Adrenal gland (tissue), 12 donors: Measurements from ENCODE around the gene TEDC2. TPM values are rescaled to one million over a fixed set of nuclear protein-coding genes. Genes with fewer than 3 reads are reported as not detected.

ENCODE experiments used
- DNase-seq, 7 donors: peaks; one replicate each; pipeline ENCODE4 v3.0.0-alpha.2; 2019 to 2020
- H3K27ac ChIP-seq, 5 donors: fragments of 200-600 bp; sonication (generic) in 4 of 5; 1 replicate in 3 of 5; 2 replicates in 2 of 5; pipeline versions ENCODE4 v1.5.1 to v1.8.0; 2016 to 2020; ENCODE audit warnings: mild to moderate bottlenecking in 1 of 5
- H3K27me3 ChIP-seq: fragments of 200-600 bp; 2 replicates; pipeline ENCODE4 v1.8.0; 2021
- H3K36me3 ChIP-seq, 2 donors: fragments of 200-600 bp; replicated peaks in 1 of 2; 1 replicate in 1 of 2; 2 replicates in 1 of 2; pipeline versions ENCODE4 v1.5.1 to v1.8.0; 2018 to 2022
- H3K4me1 ChIP-seq, 2 donors: fragments of 200-600 bp; replicated peaks in 1 of 2; 1 replicate in 1 of 2; 2 replicates in 1 of 2; pipeline versions ENCODE4 v1.5.1 to v1.8.0; 2018 to 2021
- H3K4me3 ChIP-seq, 4 donors: fragments of 200-600 bp; sonication (generic) in 3 of 4; one replicate each; pipeline ENCODE4 v1.5.1; 2016 to 2018
- H3K9me3 ChIP-seq, 3 donors: fragments of 200-600 bp; sonication (generic) in 1 of 3; replicated peaks in 1 of 3; 1 replicate in 2 of 3; 2 replicates in 1 of 3; pipeline versions ENCODE4 v1.5.1 to v1.8.0; 2016 to 2021
- CTCF ChIP-seq, 6 experiments: fragments of 450-650 bp in 4 of 6; fragments of 200-600 bp in 2 of 6; sonication (generic) in 1 of 6; IDR thresholded peaks; 1 replicate in 5 of 6; 2 replicates in 1 of 6; pipeline versions ENCODE4 v1.5.1 to v1.8.0; 2016 to 2021; ENCODE audit warnings: antibody characterized with exemption in 6 of 6, mild to moderate bottlenecking in 2 of 6, moderate library complexity in 1 of 6
- POLR2A ChIP-seq, 2 donors: fragments of 450-650 bp; IDR thresholded peaks; one replicate each; pipeline ENCODE4 v1.6.1; 2017; ENCODE audit warnings: antibody characterized with exemption in 2 of 2, mild to moderate bottlenecking in 2 of 2, moderate library complexity in 1 of 2
- WGBS, 4 donors: extraction: QIAGEN DNeasy Blood & Tissue Kit in 2 of 4; methylation state at CpG; one replicate each; pipeline versions ENCODE4 v1.1.5 to v1.1.7; 2013 to 2017; 5-methylcytosine and 5-hydroxymethylcytosine counted together
- intact Hi-C, 2 donors: fragments of 100-400 bp; cut with DNase I; formaldehyde crosslinking; loops; one replicate each; pipeline versions ENCODE4 v1.14.1 to v1.15.0; 2022 to 2023
- polyA plus RNA-seq, 3 donors: library from polyadenylated mRNA; stranded (reverse); fragments of 200-250 nt in 2 of 3; fragments of 350-450 nt in 1 of 3; fragmentation: Illumina TruSeq in 1 of 3; extraction: RNeasy Lipid Tissue Mini Kit (QIAGEN cat#74804) in 1 of 3; gene quantifications; one replicate each; pipeline ENCODE4 v1.2.3, GENCODE V29; 2013 to 2014
- total RNA-seq, 9 donors: library from RNA; depleted of rRNA in 4 of 9; stranded (reverse); fragments of >200 nt in 4 of 9; fragments of 120-200 nt in 1 of 9; fragmentation: NEBNext Ultra II Directional in 1 of 9; extraction: Animal tissue kit (Norgen Biotek cat#: 25700) in 1 of 9; gene quantifications; one replicate each; pipeline versions ENCODE4 v1.1.0 to v1.2.4, GENCODE V29; 2013 to 2023
- donor health status: healthy with polysubstance abuse.
- donor health status: Bipolar disorder and iron deficiency.
- donor health status: DM: yes; HTN: yes; CAD: no.
- donor health status: DM: no; HTN: no; CAD: no.
- donor health status: DM: no; HTN: no; CAD: no.
- donor health status: DM: yes; HTN: yes; CAD: no.

Gene TEDC2
- total and polyA plus RNA-seq, 12 donors = 0.33 to 8.6 (median 1.6) TPM

GRCh38 chr16:2422123-2422867 is 37.6 kb upstream of the TEDC2 start:
- no peak for DNase-seq
- intact Hi-C loops = loop anchor here in 1 of 2 donors (10.0 kb wide), 1 partner anchor 83 kb away; no protein-coding TSS in a partner anchor
- WGBS, 4 donors = 84 to 90% (median 88%) methylated on average over 6 to 7 of the region's 7 CpGs

GRCh38 chr16:2424061-2425007 is 35.6 kb upstream of the TEDC2 start:
- H3K4me1 ChIP-seq = no peaks in the 10 kb centered on the region
- H3K27me3 ChIP-seq = no peaks in the 10 kb centered on the region
- 94 to 95% (median 94%) methylated on average over 16 to 25 of the region's 25 CpGs for WGBS, 4 donors
- TF ChIP-seq POLR2A (IDR thresholded peaks at IDR 0.05) (no peak), CTCF (IDR thresholded peaks at IDR 0.05) (no peak)
- H3K36me3 ChIP-seq = no peaks in the 10 kb centered on the region
- intact Hi-C loops = loop anchor here (5.0 to 10.0 kb wide), 2 partner anchors 80 to 82 kb away; partner anchors contain the start of gene ABCA3 (in 2 of the 2)
- no peaks in the 10 kb centered on the region for H3K9me3 ChIP-seq
- H3K4me3 ChIP-seq = no peak overlapping the region
- no peak overlapping the region for H3K27ac ChIP-seq
- DNase-seq = no peak

More at GRCh38 chr16:2422123-2422867, 37.6 kb upstream of the TEDC2 start:
- no peaks in the 10 kb centered on the region for H3K4me1 ChIP-seq
- H3K27ac ChIP-seq = no peak overlapping the region
- H3K9me3 ChIP-seq = no peaks in the 10 kb centered on the region
- no peak overlapping the region for H3K4me3 ChIP-seq
- H3K27me3 ChIP-seq = no peaks in the 10 kb centered on the region
- no peak for TF ChIP-seq POLR2A (IDR thresholded peaks at IDR 0.05)
- TF ChIP-seq CTCF (IDR thresholded peaks at IDR 0.05) = no peak
- H3K36me3 ChIP-seq = no peaks in the 10 kb centered on the region

- Histone ChIP-seq H3K27ac (no peak overlapping the region), H3K36me3 (no peaks in the 10 kb centered on the region), H3K9me3 (no peaks in the 10 kb centered on the region), H3K4me3 (no peak overlapping the region), H3K4me1 (peaks cover 0 to 5% of the 10 kb centered on the region in 2 donors), H3K27me3 (no peaks in the 10 kb centered on the region)
- intact Hi-C loops = loop anchor here (5.0 to 10.0 kb wide), 2 partner anchors 80 to 83 kb away; partner anchors contain the start of gene ABCA3 (in 2 of the 2)
- WGBS, 4 donors = 90 to 95% (median 91%) methylated on average over 7 to 9 of the region's 9 CpGs
- no peak for DNase-seq
- TF ChIP-seq POLR2A (IDR thresholded peaks at IDR 0.05) (no peak), CTCF (IDR thresholded peaks at IDR 0.05) (no peak)
These were observed 34.8 kb upstream of the TEDC2 start for GRCh38 chr16:2425008-2425518.
